Measurements from ENCODE around the gene CHST4. TPM values are rescaled to one million over a fixed set of nuclear protein-coding genes. Genes with fewer than 3 reads are reported as not detected.

Gene CHST4
- polyA plus RNA-seq, 3 donors, result not detected

- no peaks in the 10 kb centered on the region for H3K9me3 ChIP-seq (replicated peaks in 1 of 2; ENCODE audit: control insufficient read depth in 1 of 2, insufficient read depth in 1 of 2, low read length in 2 of 2)
- intact Hi-C loops (cut with micrococcal nuclease), result loop anchor here in 1 of 2 donors (5.0 kb wide), 1 partner anchor 44 kb away; no protein-coding TSS in a partner anchor
- H3K4me1 ChIP-seq (ENCODE audit: control insufficient read depth in 1 of 2, insufficient read depth in 2 of 2, low read length in 2 of 2), result no peaks in the 10 kb centered on the region
- no peaks in the 10 kb centered on the region for H3K79me2 ChIP-seq (ENCODE audit: insufficient read depth, low read length)
- no peaks in the 10 kb centered on the region for H3K36me3 Mint-ChIP-seq
- H3K4me3 Mint-ChIP-seq, result no peak overlapping the region
- peaks cover 3 to 6% (median 6%) of the 10 kb centered on the region in 3 donors for H3K27me3 Mint-ChIP-seq (ENCODE audit: low read depth in 3 of 3)
- TF ChIP-seq CTCF (IDR thresholded peaks at IDR 0.05), result no peak
- H3K27ac Mint-ChIP-seq, result no peak overlapping the region
- H3K27ac ChIP-seq (ENCODE audit: low read depth in 1 of 2, low read length in 2 of 2), result no peak overlapping the region
- H3K9me3 Mint-ChIP-seq, result peaks cover 4 to 6% (median 4%) of the 10 kb centered on the region in 7 donors
- no peak overlapping the region for H3K4me3 ChIP-seq (replicated peaks in 1 of 3; ENCODE audit: low read depth in 2 of 3, low read length in 3 of 3)
- no peaks in the 10 kb centered on the region for H3K4me1 Mint-ChIP-seq
- no peak overlapping the region for H2AFZ ChIP-seq (ENCODE audit: insufficient read depth, low read depth, low read length, poor library complexity, severe bottlenecking)
- 70% methylated on average over 2 of the region's 3 CpGs for WGBS (ENCODE audit: insufficient coverage)
- H3K4me2 ChIP-seq (replicated peaks; ENCODE audit: extremely low read depth, low read length, poor library complexity, severe bottlenecking), result no peak overlapping the region
- H3K36me3 ChIP-seq (replicated peaks in 1 of 2; ENCODE audit: control insufficient read depth in 1 of 2, insufficient read depth in 2 of 2, low read length in 2 of 2), result no peaks in the 10 kb centered on the region
- DNase-seq, result no peak
- no peak overlapping the region for H3K9ac ChIP-seq (ENCODE audit: insufficient read depth, low read length, poor library complexity, severe bottlenecking)
- no peaks in the 10 kb centered on the region for H4K20me1 ChIP-seq (ENCODE audit: insufficient read depth, low read length)
- no peaks in the 10 kb centered on the region for H3K27me3 ChIP-seq (ENCODE audit: control insufficient read depth in 2 of 2, insufficient read depth in 2 of 2, low read length in 2 of 2)
These were observed 35.2 kb upstream of the CHST4 start for GRCh38 chr16:71491054-71491453.

- Mint-ChIP-seq H3K4me3 (no peak overlapping the region), H3K27ac (no peak overlapping the region), H3K27me3 (ENCODE audit: low read depth in 3 of 3) (peaks cover 0 to 9% (median 5%) of the 10 kb centered on the region in 3 donors), H3K9me3 (no peaks in the 10 kb centered on the region), H3K4me1 (no peaks in the 10 kb centered on the region), H3K36me3 (no peaks in the 10 kb centered on the region)
- WGBS (ENCODE audit: insufficient coverage), result 100% methylated on average over 1 of the region's 2 CpGs
- no peak overlapping the region for H3K9ac ChIP-seq (ENCODE audit: insufficient read depth, low read length, poor library complexity, severe bottlenecking)
- no peak overlapping the region for H3K4me2 ChIP-seq (replicated peaks; ENCODE audit: extremely low read depth, low read length, poor library complexity, severe bottlenecking)
- no peaks in the 10 kb centered on the region for H3K4me1 ChIP-seq (ENCODE audit: control insufficient read depth in 1 of 2, insufficient read depth in 2 of 2, low read length in 2 of 2)
- no peaks in the 10 kb centered on the region for H3K9me3 ChIP-seq (replicated peaks in 1 of 2; ENCODE audit: control insufficient read depth in 1 of 2, insufficient read depth in 1 of 2, low read length in 2 of 2)
- no peak for DNase-seq
- no peaks in the 10 kb centered on the region for H4K20me1 ChIP-seq (ENCODE audit: insufficient read depth, low read length)
- H2AFZ ChIP-seq (ENCODE audit: insufficient read depth, low read depth, low read length, poor library complexity, severe bottlenecking), result no peak overlapping the region
- intact Hi-C loops (cut with micrococcal nuclease), result loop anchor here in 1 of 2 donors (5.0 kb wide), 1 partner anchor 45 kb away; no protein-coding TSS in a partner anchor
- no peak overlapping the region for H3K27ac ChIP-seq (ENCODE audit: low read depth in 1 of 2, low read length in 2 of 2)
- no peak for TF ChIP-seq CTCF (IDR thresholded peaks at IDR 0.05)
- no peak overlapping the region for H3K4me3 ChIP-seq (replicated peaks in 1 of 3; ENCODE audit: low read depth in 2 of 3, low read length in 3 of 3)
- no peaks in the 10 kb centered on the region for H3K36me3 ChIP-seq (replicated peaks in 1 of 2; ENCODE audit: control insufficient read depth in 1 of 2, insufficient read depth in 2 of 2, low read length in 2 of 2)
- H3K79me2 ChIP-seq (ENCODE audit: insufficient read depth, low read length), result no peaks in the 10 kb centered on the region
- H3K27me3 ChIP-seq (ENCODE audit: control insufficient read depth in 2 of 2, insufficient read depth in 2 of 2, low read length in 2 of 2), result no peaks in the 10 kb centered on the region
These were observed 33.4 kb upstream of the CHST4 start for GRCh38 chr16:71492786-71493185.

Data from CD14-positive monocyte (primary cell).